GM19239 (cell line): Measurements from ENCODE around the gene SRRM5.
"Not testable (repeated sequence)": the region's sequence is repeated elsewhere in the genome, so short reads cannot be mapped to it uniquely, and the experiment has no call there.

Experiments used
- DNase-seq: peaks from one replicate; pipeline ENCODE4 v3.0.0; 2011; ENCODE audit warnings: low spot score; ENCODE audit not compliant: insufficient read length
- FAIRE-seq: peaks from 2 replicates; lab custom pipeline; 2011; peaks lifted over from hg19 to GRCh38; lab: Jason Lieb, UNC

Gene SRRM5

DNA sequence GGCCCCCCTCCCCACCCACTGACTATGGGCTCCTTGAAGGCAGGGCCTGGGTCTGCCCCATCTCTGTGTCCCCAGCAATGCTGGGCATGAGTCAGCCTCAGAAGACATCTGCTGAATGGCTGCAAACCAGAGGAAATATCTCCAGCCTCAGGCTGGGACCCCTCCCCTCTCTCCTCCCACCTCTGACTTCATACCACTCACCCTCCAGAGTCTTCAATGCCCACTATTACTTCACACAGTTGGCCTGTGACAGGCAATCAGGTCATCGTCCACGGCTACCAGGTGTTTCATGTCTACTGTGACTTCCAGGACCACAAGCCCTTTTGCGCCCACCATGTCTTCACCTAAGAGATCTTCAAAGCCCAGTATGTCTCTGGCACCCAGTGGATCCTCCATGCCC is at the start of gene SRRM5:
SRRM5 (plus strand) TSS at position 301 of the 400 bp plus-strand sequence; CDS start at position 335, 34 bp downstream.
- FAIRE-seq (no peak), DNase-seq (no peak)

GRCh38 chr19:43562226-43562697 is 49.6 kb upstream of the SRRM5 start:
- DNase-seq (no peak), FAIRE-seq (no peak)

- no peak for DNase-seq
- peak; percentile 74 for FAIRE-seq
These were observed 49.1 kb upstream of the SRRM5 start for GRCh38 chr19:43562698-43563241.

GRCh38 chr19:43563816-43564457 is 48.0 kb upstream of the SRRM5 start:
- no peak for DNase-seq
- no peak for FAIRE-seq

DNA sequence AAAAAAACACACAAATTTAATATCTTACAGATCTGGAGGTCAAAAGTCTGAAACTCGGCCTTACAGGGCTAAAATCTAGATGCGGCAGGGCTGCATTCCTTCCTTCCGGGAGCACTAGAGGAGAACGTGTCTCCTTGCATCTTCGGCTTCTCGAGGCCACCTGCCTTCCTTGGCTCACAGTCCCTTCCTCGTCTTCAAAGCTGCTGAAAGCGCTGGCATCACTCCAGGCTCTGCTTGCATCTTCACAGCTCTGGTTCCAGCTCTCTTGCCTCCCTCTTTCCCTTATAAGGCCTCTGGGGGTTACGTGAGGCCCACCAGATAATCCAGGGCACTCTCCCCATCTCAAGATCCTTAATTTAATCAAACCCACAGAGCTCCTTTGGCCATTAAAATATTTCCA is 47.1 kb upstream of the SRRM5 start:
- DNase-seq (no peak), FAIRE-seq (no peak)

GRCh38 chr19:43569657-43570056 is 42.2 kb upstream of the SRRM5 start:
- DNase-seq = no peak
- FAIRE-seq = no peak

DNA sequence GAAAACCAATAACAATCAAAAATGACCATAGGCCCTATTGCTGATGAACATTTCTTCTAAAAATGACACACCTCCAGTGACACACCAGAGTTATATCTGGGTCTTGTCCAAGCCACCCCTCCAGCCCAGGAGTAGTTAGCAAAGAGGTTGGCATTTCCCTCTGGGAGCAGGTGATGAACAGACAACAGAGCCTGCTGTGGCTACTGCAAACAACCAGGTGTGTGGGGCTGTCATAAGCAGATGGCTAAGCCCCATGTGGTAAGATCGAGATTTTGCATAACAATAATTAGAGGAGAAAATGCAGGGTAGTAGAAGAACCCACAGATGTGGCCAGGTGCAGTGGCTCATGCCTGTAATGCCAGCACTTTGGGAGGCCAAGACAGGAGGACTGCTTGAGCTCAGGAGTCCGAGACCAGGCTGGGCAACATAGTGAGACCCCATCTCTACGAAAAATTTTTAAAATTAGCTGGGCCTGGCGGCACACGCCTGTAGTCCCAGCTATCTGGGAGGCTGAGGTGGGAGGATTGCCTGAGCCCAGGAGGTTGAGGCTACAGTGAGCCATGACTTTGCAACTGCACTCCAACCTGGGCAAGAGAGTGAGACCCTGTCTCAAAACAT is 41.6 kb upstream of the SRRM5 start:
- FAIRE-seq (no peak), DNase-seq (no peak)

DNA sequence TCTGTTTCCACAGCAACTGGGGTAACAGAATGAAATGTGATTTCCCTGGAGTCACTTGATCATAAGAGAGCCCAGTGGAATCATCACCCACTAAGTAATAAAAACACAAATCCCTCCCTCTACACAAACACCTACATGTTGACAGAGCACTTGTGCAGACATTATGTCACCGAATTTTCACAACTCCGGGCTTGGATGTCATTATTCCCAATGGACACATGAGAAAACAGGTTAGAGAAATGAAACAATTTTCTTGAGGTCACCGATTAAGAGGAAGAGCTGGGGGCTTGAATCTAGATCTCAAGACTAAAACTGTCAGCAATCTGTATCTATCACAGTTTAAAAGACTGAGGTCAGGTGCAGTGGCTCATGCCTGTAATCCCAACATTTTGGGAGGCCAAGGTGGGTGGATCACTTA is 39.7 kb upstream of the SRRM5 start:
- FAIRE-seq (no peak), DNase-seq (no peak)

- DNase-seq (no peak), FAIRE-seq (no peak)
These were observed 37.3 kb upstream of the SRRM5 start for GRCh38 chr19:43574424-43575155.

GRCh38 chr19:43575156-43575950 is 36.5 kb upstream of the SRRM5 start, which contains the start of the genes PINLYP and XRCC1:
Gene PINLYP (plus strand): TSS chr19:43575801. CDS start chr19:43577192, 1,391 bp downstream.
Gene XRCC1 (minus strand): TSS chr19:43575527. CDS start chr19:43575458, 69 bp downstream.
- DNase-seq = peak; percentile 92
- FAIRE-seq = peak; percentile 96

DNA sequence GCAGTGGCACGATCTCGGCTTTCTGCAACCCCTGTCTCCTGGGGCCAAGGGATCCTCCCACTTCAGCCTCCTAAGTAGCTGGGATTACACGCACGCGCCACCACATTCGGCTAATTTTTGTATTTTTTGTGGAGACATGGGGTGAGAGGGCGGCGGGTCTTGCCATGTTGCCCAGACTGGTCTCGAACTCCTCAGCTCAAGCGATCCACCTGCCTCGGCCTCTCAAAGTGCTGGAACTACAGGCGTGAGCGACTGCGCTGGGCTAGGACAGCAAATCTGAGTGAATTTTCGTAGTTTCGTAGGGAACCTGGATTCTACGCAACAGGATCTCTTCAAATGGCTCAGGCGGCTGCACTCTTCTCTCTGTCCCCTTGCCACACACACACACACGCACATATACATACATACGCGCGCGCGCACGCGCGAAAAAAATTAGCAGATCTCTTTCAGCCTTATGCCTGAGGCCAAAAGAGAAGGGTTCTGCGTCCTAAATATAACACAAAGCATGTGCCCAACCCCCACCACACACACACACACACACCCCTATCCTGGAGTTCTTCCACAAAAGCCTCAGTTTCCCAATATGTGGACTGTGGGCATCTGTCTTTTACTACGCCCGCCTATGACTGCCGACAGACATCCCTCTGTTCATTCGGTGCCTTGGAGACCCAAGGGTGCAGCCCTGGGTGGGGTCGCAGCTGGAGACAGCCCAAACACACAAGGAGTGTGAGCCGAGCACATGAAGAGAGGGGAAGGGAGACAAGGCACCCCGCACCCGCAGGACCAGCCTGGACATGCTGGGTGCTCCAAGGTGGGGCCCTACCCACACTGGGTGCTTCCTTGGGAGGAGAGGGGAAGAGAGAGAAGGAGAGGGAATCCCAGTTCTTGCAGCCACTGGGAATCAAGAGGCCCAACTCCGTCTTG is 35.7 kb upstream of the SRRM5 start:
- DNase-seq (no peak), FAIRE-seq (peak; percentile 8)

DNA sequence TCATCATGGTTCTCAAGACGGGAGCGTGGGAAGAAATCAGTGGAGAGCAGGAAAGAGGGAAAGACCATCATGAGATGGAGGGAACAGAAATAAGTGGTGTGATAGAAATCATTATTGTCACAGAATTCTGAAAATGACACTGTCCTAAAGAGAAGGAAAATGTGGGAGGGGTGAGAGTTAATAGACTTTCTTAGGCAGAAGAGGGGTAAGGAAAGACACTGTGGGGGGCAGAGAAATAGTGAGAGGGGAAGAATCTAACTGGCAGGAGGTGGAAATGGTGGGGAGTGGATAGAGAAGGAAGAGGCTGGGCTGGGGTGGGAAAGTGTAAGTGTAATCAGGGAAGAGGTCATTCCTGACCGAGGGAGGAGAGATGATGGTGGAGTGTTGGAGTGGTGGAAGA is 33.1 kb upstream of the SRRM5 start:
- DNase-seq (no peak), FAIRE-seq (no peak)

GRCh38 chr19:43581467-43581866 is 30.4 kb upstream of the SRRM5 start:
- peak; percentile 55 for FAIRE-seq
- DNase-seq = no peak

- DNase-seq = no peak
- FAIRE-seq = no peak
These were observed 29.4 kb upstream of the SRRM5 start for GRCh38 chr19:43582495-43582894.

DNA sequence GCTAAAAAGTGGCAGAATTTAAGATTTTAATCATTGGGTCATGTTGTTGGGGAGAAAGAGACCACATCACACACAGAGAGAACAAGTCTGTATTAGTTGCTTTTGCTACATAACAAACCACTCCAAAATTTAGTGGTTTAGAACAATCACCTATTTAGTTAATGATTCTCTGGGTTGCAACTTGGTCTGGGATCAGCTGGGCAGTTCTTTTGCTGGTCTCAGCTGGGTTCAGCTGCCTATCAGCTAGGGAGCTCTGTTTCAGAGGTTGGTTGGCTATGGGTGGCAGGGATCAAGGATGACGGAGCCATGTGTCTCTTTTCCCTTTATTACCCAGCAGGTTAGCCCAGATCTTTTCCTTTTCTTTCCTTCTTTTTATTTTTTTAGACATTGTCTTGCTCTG is 27.4 kb upstream of the SRRM5 start:
- DNase-seq = no peak
- FAIRE-seq = peak; percentile 75

DNA sequence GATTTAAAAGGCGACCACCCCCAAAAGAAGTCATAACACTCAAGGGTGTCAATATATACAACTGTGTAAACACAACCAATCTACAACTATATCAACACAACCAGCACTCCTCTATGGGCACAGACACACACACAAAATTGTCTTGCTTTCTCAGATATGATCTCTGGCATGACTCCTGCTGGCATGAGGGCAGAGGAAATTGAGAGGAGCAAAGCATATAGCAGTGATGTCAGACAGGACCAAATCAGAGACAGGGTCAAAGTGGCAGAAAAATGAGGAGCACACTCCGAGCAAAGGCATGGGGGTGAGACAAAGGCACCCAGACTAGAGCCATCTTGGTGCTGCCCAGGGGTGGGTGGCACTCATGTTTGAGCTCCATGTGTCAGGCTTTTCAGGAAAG is 25.5 kb upstream of the SRRM5 start:
- DNase-seq (no peak), FAIRE-seq (no peak)

DNA sequence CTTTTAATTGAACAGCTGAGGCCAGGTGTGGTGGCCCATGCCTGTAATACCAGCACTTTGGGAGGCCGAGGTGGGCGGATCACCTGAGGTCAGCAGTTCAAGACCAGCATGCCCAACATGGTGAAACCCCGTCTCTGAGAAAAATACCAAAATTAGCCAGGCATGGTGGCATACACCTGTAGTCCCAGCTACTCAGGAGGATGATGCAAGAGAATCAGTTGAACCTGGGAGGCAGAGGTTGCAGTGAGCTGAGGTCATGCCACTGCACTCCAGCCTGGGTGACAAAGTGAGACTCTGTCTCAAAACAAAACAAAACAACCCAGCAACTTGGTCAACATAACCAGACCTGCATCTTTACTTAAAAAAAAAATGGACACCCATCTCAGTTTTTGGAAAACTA is 24.9 kb upstream of the SRRM5 start:
- not testable (repeated sequence) for FAIRE-seq, DNase-seq

- FAIRE-seq = no peak
These were observed 22.6 kb upstream of the SRRM5 start for GRCh38 chr19:43589277-43589676.

DNA sequence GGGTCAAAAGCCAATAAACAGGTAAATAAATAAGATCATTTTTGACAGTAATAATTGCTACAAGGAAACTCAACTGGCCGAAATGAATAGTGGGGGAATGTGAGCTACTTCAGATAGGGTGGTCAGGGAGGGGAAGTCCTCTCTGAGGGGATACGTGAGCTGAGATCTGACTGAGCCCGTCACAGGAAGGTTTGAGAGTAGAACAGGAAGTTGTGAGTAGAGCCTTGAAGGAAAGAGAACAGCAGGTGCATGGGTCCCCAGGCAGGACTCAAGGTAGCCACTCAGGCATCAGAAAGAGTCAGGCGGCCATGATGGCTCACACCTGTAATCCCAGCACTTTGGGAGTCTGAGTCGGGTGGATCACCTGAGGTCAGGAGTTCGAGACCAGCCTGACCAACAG is 22.2 kb upstream of the SRRM5 start:
- no peak for FAIRE-seq

More at GRCh38 chr19:43589277-43589676, 22.6 kb upstream of the SRRM5 start:
- DNase-seq = no peak

More for the DNA sequence above, 22.2 kb upstream of the SRRM5 start:
- DNase-seq = no peak
